SK-N-MC (cell line): Measurements from ENCODE around the gene KRTAP12-2.

Source experiments
- EZH2 ChIP-seq: fragments of 200-600 bp; sonication (generic); IDR thresholded peaks from one replicate; pipeline ENCODE4 v1.6.1; 2017; ENCODE audit warnings: antibody characterized with exemption
- POLR2AphosphoS5 ChIP-seq: IDR thresholded peaks from 2 replicates; pipeline ENCODE4 v1.6.1; 2012; ENCODE audit warnings: mild to moderate bottlenecking, low read depth, low read length, borderline replicate concordance

DNA sequence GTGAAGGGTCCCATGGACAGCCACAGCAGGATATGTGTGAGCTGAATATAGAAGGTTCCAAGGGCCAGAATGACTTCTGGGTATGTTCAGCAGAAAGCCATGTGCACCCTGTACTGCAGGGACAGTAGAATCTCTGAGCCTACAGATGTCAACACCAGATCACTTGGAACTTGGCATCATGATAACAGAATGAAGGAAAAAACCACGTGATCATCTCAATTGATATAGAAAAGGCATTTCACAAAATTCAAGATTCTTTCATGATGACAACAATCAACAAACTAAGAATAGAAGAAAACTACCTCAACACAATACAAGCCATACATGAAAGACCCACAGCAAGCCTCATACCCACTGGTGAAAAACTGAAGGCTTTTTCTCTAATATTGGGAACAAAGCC is 885 bp upstream of the KRTAP12-2 start:
- TF ChIP-seq EZH2 (no peak), POLR2AphosphoS5 (no peak)
